Effector CD4-positive, alpha-beta T cell (primary cell): ENCODE measurements around the gene CPO.

Experiments used
- DNase-seq: peaks from one replicate; pipeline ENCODE4 v3.0.0-alpha.2; 2020

The CPO gene

DNA sequence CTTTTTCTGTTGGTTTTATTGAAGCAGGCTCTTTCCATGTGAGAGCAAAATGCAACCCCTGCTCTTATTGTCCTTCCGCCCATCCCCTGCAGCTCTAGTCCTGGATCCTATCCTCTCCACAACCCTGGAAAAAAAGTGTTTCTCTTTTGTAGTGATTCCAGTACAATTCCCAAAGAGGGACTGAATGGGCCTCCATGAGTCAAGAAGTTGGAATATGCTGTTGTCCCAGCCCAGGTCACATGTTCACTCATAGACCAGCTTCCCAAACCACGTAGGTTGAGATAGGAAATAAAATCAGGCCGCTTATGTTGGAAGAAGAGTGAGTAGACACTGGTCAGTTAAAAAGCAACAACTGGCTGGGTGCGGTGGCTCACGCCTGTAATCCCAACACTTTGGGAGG lies 39.4 kb downstream of the CPO start:
- no peak for DNase-seq

DNA sequence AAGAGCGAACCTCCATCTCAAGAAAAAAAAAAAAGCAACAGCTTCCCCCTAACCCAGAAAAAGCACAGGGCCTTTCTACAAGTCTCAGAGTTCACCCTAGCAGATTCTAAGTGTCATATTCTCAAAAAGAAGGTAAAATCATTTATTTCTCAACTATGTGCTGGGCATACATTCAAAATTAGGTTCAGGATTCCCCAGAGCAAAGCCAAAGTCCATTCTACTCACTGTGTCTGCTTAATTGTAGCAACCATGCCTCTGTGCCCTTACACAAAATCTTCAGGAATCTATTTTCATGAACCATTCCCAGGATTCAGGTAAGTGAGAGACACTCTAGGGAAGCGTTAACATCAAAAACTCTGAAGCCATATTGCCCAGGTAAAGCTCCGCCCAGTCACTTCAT lies 40.0 kb downstream of the CPO start:
- DNase-seq = no peak

DNA sequence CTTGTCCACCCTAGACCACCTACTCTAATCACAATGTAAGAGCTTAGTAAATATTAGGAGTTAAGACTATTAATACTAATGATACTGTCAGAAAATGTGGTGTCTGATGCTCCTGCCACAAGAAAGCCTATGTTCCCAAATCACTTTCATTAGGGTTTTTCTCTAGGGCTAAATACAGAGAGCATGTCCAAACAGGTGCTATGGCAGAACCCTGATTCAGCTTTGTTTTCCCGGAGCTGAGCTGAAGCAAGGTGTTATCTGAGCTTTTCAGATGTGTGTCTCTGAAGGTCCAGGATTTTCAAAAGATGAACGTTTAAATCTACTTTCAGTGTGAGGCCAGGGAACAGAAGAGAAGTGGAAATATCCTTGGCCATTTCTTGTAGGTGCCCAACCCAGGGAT lies 40.6 kb downstream of the CPO start:
- DNase-seq = no peak

DNA sequence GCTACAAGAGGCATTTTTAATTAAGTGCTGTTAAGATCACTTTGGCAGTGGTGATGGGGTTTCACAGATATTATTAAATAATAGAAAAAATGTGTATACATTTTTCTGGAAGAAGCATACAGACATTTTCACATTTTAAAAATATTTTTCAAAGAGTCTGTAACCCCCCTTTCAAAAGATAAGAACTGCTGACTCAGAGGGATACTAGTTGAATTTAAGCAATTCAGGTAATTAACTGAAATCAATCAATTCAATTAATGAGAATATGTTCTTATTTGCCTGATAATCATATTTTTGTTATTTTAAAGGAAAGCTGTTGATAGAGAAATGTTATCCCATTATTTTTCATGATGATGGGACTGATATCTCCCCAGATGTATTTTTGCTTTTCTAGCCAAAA lies 41.1 kb downstream of the CPO start:
- DNase-seq = no peak

DNA sequence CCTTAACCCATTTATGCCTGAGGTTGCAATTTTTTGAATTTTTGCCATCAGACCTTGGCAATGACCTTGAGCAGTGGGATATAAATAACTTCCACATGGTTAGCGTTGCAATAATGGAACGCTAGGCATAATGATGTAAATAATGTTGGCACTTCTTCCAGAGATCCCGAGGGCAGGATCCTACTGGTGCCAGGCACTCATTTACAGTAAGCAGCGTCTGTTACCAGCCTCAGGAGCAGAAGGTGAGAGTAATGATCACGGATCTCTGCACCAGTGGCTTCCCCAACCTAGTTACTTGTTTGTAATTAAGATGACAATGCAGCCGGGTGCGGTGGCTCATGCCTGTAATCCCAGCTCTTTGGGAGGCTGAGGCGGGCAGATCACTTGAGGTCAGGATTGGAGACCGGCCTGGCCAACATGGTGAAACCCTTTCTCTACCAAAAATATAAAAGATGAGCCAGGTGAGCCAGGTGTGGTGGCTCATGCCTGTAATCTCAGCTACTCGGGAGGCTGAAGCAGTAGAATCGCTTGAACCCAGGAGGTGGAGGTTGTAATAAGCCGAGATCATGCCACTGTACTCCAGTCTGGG lies 41.9 kb downstream of the CPO start:
- no peak for DNase-seq

DNA sequence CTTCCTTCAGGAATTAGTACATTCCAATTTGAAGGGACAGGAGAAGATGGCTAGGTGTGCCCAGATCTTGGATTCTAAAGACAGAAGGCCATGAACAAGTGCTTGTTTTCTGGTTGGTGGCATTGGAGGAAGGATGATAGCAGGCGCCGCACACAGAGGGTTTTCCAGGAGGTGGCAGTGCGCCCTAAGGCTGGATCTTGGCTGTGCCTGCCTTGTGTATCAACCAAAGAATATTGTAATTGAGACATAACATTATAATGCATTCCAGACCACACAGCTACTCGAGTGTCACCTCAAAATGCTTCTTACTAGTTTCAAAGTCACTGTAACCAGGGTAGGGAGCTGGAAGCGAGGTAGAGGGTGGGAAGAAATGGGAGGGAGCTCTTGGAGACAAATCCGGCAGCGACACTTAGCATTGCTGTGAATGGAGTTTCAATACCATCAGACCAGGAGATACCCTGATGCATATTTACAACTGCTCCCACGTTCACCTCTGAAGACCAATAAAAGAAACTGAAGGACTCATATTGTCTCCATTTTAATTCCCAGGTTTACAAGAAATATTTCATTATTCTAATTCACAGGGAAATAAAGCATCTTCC lies 42.5 kb downstream of the CPO start:
- peak; percentile 22 for DNase-seq

DNA sequence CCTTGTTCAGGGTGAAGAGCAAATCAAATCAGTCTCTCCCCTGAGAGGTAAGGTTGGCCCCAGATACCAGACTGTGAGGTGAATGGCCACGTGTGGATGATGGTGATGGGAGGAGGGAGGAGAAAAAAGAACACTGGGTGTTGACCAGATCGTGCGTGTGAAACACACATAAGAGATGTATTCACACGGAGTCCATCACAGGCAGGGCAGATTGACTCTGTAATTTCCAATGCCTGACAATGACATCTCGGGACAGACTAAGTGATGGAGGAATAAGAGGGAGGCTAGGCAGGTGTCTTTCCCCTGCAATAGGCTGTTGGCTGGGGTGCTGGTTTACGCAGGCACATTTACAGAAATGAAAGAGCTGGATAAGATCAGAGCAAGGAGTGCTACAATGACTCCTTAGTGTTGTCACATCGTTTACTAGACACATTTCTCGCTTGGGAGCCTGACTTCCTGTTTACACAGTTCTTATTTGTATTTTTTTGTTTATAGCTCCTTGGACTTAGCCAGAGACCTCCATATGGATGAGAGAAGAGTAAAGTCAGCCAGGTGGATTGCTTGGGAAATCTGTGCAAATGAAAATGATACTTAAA lies 43.1 kb downstream of the CPO start:
- DNase-seq = no peak

DNA sequence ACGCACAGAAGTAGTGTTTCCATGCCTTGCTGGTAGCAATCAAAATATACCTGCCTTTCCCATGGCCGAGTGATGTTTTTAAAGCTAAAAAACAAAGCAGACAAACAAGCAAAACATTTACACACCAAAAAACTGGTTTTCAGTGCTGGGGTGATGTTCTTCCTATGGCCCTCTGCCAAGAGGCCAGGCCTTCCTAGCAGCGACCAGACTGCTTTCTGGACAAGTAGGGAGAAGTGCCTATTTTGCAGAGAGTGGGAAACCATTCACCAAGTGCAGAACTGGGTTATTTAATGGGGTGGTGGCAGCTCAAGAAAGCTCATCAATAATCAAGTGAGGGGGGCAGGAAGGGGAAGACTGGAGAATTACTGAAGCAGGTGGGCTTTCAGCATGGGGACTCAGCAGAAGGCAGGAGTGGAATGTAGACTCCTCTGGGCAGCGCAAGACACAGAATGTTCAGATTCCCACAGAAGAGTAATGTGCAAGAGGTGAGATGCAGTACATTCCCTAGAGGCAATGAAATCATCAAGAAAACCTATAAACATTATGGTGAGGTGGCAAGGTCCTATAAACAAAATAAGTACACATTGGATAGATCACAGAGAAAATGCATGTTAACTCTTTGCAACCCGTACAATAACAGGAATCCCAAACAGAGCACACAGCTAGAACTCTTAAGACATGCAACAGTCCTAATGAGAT lies 44.0 kb downstream of the CPO start:
- no peak for DNase-seq

DNA sequence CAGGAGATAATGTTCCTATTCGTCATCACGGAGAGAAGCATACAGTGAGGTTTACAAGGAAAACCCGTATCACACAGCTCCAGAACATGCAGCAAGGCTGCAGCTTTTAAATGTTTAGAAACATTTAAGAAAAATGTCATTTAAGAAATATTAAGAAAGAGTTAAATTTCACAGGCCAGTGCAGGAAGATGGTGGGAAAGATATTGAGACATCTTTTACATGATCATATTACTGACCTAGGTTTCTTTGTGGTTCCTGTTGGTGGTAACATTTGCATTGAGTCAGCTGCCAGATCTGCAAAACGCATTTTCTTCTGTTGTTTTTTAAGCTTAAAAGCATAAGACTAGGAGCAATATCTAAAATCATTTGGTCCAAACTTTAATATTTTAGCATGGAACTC lies 44.9 kb downstream of the CPO start:
- no peak for DNase-seq

DNA sequence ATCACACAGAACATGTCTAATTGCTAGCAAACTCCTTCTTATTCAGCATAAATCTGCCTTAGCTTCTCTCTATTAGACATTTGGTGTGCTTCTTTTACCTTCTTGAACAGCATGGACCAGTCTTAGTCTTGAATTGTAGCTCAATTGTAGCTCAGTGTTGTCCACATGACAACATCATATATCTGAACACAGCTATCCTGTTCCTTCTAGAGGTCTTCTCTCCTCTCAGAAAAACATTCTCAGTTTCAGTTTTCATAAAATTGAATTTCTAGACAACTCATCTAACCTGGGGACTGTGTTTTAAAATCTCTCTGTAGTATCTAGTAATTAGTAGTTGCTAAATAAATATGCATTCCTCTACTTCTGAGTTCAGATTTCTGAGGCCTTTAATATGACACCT lies 47.6 kb downstream of the CPO start:
- DNase-seq = no peak

DNA sequence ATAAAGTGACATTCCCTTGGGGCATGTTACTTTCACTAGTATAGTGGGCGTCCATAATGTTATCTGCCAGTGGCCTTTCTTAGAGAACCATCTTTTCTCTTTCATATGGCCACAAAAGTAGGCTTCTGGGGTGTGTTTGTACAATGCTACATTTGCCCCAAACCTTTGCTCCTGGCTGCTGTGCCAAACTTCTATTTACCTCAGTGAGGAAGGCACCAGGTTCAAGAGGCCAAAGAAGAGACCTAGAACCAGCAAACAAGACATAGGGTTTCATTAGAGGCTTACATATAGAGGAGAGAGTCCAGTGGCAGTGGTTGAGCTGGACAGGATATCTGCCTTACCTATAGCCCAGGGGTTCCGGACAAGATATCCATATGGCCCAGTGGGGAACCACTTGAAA lies 48.5 kb downstream of the CPO start:
- no peak for DNase-seq

DNA sequence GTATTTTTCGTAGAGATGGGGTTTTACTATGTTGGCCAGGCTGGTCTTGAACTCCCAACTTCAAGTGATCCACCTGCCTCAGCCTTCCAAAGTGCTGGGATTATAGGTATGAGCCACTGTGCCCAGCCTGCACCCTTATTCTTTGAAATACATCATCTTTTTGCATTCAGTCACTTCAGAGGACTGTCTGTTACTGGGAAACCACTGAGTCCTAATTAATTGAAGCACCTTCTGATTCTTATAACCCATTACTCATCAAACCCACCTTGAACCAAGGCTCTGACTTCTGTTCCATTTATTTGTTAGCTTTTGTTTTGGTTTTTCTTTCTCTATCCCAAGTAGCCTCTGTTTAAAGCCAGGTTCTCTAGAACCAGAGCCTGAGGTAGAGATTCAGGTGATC lies 49.6 kb downstream of the CPO start:
- DNase-seq = no peak

DNA sequence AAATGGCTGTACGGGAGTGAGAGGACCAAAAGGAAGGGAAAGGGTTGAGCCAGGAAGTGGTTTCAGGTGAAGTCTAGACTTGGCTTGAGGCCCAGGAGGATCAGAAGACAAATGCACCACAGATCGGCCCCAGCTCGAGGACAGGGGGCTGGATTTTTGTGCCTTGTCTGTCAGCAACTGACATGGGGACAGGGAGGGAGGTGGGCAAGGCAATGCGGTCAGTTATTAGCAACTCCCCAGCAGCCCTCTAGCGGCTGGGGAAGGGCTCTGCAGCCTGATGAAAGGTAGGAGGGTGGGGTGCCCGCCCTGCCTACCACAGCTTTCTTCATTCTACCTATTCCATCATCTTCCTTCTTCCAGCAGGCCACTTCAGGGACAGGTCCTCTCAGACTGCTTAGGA lies 50.0 kb downstream of the CPO start:
- DNase-seq = no peak

DNA sequence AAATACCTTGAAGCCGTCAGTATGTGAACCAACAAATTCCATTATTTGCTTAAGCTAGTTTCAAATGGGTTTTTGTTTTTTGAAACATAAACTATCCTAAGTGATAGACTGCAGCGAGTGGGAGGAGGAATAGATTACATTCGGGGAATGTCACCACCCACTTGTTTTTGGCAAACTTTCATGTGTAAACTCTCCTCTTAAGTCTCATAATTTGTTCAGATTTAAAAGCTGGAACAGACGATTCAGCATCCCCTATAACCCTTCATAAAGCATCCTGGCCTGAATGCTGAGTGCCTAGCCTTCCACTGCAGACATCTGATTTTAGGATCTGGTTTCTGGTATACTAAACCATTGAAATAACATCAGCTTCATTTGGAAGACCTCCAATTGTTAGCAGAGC lies 51.0 kb downstream of the CPO start:
- DNase-seq = no peak

DNA sequence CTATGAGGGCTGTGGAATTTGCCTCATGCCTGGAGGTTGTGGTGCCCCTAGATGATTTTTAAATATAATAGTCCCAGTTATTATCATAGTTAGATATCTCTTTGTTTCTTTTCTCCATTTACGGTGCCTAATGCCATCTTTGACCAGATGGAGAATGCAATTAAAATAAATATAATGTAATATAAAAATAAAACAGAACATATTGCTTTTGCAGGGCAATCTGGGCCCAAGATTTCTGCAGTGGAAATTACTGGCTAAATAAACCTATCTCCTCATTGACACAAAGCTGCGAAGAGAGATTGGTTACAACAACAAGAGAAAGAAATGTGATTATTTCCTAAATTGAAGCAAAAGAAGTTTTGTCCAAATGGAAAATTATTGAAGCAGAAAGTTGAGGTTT lies 51.8 kb downstream of the CPO start:
- no peak for DNase-seq

DNA sequence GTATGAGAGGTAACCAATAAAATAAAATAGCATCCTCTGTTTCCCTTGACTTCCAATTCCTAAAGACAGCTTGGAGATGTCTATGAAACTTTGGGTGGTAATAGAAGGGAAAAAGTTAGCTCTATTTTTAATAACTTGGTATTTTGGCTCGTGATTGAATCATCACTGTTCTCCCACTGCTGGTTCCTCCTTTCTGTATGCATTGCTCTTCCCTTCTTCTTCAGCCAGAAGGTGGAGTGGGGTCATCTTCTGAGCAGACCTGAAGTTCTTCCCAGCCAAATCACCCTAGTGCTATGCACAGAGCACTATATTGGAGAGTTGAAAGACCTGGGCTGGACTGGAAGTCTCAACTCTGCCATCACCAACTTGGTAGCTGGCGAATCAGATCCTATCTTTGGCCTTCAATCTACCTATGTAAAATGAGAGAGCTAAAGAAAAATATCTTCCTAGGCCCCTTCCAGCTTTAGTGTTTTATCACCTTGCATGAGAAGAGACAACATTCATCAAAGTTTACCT lies 54.1 kb downstream of the CPO start:
- no peak for DNase-seq

DNA sequence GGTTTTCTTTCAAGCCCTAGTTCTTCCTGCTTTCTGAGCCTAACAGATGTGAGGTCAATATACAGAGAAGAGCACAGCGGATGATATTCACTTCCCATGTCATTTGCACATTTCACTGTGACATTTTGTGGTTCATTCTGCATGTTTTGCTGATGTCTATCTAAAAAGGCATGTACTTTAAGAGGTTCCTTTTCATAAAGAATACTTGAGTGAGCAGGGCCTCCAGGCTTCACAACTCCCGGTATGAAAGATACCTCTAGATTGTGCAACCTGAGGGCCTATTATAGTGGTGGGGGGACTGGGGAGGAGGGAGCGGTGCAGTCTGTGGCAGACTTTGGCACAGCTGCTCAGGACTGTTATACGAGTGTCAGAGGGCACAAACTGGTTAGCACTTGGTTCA lies 54.6 kb downstream of the CPO start:
- DNase-seq = no peak

DNA sequence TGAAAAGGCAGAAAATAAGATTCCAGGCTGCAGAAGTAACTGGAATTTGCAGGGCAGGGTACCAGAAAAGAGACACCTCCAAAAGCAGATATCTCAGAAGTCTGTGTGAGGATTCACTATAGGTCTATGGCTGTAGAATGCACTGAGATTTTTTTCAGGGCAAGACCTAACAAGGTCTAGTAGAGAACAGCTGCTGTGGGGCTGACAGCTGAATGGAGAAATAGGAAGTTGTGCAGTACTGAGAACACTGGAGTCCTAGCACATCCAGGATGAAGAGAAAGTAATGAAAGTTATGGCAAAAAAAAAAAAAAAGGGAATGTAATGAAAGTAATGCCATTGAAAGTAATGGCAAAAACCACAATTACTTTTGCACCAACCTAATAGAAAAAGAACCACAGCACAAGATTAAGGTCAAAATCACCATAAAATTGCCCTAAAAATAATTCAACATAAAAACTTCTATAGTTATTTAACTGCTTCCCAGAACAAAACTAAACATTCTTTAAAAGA lies 57.3 kb downstream of the CPO start:
- DNase-seq = no peak

DNA sequence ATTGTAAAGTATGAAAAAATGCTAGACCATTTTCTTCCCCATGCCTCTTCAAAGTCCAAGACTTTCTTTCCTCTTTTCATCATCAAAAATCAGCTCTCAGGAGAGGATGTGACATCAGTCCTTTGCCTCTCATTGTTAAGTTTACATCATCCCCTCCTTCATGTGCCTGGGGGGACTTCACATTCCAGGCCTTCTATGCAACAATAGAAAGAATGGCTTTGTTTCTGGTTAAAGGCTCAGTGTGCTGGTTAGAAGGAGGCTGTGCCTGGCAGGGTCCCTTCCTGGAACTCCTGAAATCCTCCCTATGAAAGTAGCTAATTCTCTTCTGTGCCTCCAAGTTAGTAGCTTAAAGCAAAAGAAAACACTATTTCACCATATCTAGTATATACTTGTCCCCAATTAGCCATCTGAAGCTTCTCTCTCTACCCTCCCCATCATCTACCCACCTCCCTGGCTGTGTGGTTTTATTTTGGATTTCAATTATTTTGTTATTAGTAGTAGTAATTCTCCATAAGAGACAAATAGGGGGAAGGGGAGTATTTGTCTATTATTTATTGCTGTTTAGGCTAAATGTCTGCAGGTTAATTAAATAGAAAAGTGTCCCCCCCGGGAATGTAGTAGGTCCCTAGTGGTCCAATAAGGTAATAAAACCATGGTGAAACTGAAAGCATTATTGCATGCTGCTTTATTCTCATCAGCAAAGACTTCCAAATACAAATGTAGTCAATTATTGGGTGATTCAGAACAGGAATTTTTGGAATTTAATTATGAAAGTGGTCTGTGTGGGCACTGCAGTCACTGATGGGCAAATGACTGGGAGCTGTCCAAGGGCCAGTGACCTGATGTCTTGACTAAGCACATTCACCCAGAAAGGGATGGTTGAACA lies 69.0 kb downstream of the CPO start:
- DNase-seq = no peak

DNA sequence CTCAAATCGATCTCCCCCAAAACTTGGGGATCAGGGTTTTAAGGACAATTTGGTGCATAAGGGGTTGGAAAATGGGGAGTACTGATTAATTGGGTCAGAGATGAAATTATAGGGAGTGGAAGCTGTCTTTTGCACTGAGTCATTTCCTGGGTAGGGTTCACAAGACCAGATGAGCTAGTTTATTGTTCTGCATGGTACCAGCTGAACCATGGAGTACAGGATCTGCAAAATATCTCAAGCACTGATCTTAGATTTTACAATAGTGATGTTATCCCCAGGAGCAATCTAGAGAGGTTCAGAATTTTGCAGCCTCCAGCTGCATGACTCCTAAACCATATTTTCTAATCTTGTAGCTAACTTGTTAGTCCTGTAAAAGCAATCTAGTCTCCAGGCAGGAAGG lies 73.1 kb downstream of the CPO start:
- DNase-seq = no peak

DNA sequence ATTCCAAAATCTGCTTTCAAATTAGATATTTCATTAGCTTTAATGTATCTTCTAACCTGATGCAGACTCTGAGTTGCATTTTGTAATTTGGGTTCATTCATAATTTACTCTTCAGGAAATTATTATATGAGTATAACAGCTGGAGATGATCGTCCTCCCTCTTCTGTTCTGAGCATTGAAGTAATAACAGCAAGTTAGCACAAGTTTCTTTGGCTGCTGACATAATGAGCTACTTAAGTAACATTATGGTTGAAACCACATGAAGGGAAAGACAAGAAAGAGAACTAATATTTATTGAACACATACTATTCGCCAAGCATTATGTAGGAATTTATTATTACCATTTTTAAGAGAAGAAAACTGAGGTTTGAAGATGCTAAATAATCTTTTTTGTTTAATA lies 75.1 kb downstream of the CPO start:
- DNase-seq = no peak

DNA sequence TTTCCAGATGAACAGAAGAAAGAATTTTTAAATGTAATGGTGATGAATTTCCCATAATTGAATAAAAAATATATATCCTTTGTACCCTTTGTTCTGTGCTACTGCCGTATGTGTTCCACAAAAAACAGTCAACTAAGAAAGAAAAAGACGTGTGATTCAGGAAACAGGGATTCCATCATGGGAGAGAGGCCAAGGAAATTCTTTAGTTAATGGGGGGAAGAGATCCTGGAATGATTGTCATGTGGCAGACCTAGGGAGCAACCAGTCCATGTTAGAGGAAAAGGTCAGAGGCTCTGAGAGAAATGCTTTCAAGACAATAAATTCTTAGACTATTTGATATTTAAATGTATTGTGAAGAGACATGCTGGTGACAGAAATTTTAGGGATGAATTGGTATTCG lies 76.6 kb downstream of the CPO start:
- no peak for DNase-seq
